Progenitor cell of endocrine pancreas (in vitro differentiated cells): ENCODE measurements around the gene DPT. TPM values are rescaled to one million over a fixed set of nuclear protein-coding genes. Genes with fewer than 3 reads are reported as not detected.
"Not testable (repeated sequence)": the region's sequence is repeated elsewhere in the genome, so short reads cannot be mapped to it uniquely, and the experiment has no call there.

Experiments
- DNase-seq: peaks from one replicate; pipeline ENCODE4 v3.0.0; 2021; ENCODE audit warnings: low spot score; ENCODE audit not compliant: unreplicated experiment
- H3K27ac Mint-ChIP-seq: 2 replicates; pipeline ENCODE4 v1.8.0; 2021; ENCODE audit warnings: mild to moderate bottlenecking, moderate library complexity, mixed read lengths
- H3K27me3 Mint-ChIP-seq: 2 replicates; pipeline ENCODE4 v1.8.0; 2021; ENCODE audit warnings: mixed read lengths
- H3K36me3 Mint-ChIP-seq: 2 replicates; pipeline ENCODE4 v1.8.0; 2022; ENCODE audit warnings: mixed read lengths; ENCODE audit not compliant: insufficient read depth
- H3K4me1 Mint-ChIP-seq: 2 replicates; pipeline ENCODE4 v1.8.0; 2021; ENCODE audit warnings: low read depth, mixed read lengths
- H3K4me3 Mint-ChIP-seq: 2 replicates; pipeline ENCODE4 v1.8.0; 2021; ENCODE audit warnings: low read depth, mild to moderate bottlenecking, moderate library complexity, mixed read lengths
- H3K9me3 Mint-ChIP-seq: 2 replicates; pipeline ENCODE4 v1.8.0; 2021; ENCODE audit warnings: low read depth, mixed read lengths
- CTCF ChIP-seq: fragments of 200-600 bp; sonication (generic); IDR thresholded peaks from one replicate; pipeline ENCODE4 v1.5.0; 2021; ENCODE audit warnings: antibody characterized with exemption, mild to moderate bottlenecking; ENCODE audit not compliant: unreplicated experiment
- long read RNA-seq: library from polyadenylated mRNA; unstranded; transcript quantifications from one replicate; pipeline ENCODE4 v2.0.0, GENCODE V29; 2020
- total RNA-seq: library from RNA; stranded (reverse); gene quantifications from 2 replicates; pipeline ENCODE4 v1.2.1, GENCODE V29; 2021

DPT gene
- not detected in 2 replicates for total RNA-seq
- long read RNA-seq = 0 reads

- TF ChIP-seq CTCF = no peak
- no peaks in the 10 kb centered on the region for H3K36me3 Mint-ChIP-seq
- H3K27ac Mint-ChIP-seq = no peak within 1 kb of the TSS
- peaks cover 3% of the 10 kb centered on the region for H3K9me3 Mint-ChIP-seq
- H3K27me3 Mint-ChIP-seq = peaks cover 20% of the 10 kb centered on the region
- H3K4me1 Mint-ChIP-seq = peaks cover 5% of the 10 kb centered on the region
- H3K4me3 Mint-ChIP-seq = no peak within 1 kb of the TSS
- no peak for DNase-seq
Observed at GRCh38 chr1:168728473-168729404, at the start of gene DPT. Gene DPT, minus strand, starts transcription at chr1:168729206. Its CDS starts 32 bp downstream, at chr1:168729174.

GRCh38 chr1:168775366-168775765, 46.4 kb upstream of the DPT start:
- no peaks in the 10 kb centered on the region for H3K27me3 Mint-ChIP-seq
- no peaks in the 10 kb centered on the region for H3K36me3 Mint-ChIP-seq
- H3K4me1 Mint-ChIP-seq = peaks cover 2% of the 10 kb centered on the region
- DNase-seq = no peak
- no peak for TF ChIP-seq CTCF
- H3K9me3 Mint-ChIP-seq = no peaks in the 10 kb centered on the region
- H3K4me3 Mint-ChIP-seq = no peak overlapping the region
- no peak overlapping the region for H3K27ac Mint-ChIP-seq

GRCh38 chr1:168774241-168774640, 45.2 kb upstream of the DPT start:
- Mint-ChIP-seq H3K27ac (no peak overlapping the region), H3K4me1 (peaks cover 2% of the 10 kb centered on the region), H3K4me3 (no peak overlapping the region), H3K27me3 (no peaks in the 10 kb centered on the region), H3K36me3 (no peaks in the 10 kb centered on the region), H3K9me3 (no peaks in the 10 kb centered on the region)
- TF ChIP-seq CTCF = no peak
- no peak for DNase-seq

GRCh38 chr1:168772428-168773060, 43.5 kb upstream of the DPT start:
- Mint-ChIP-seq H3K36me3 (no peaks in the 10 kb centered on the region), H3K27me3 (no peaks in the 10 kb centered on the region), H3K4me1 (peaks cover 2% of the 10 kb centered on the region), H3K9me3 (no peaks in the 10 kb centered on the region), H3K4me3 (no peak overlapping the region), H3K27ac (no peak overlapping the region)
- DNase-seq = no peak
- TF ChIP-seq CTCF = no peak

GRCh38 chr1:168771104-168771630, 42.2 kb upstream of the DPT start:
- Mint-ChIP-seq H3K4me1 (peaks cover 7% of the 10 kb centered on the region), H3K4me3 (no peak overlapping the region), H3K9me3 (no peaks in the 10 kb centered on the region), H3K27me3 (no peaks in the 10 kb centered on the region), H3K36me3 (no peaks in the 10 kb centered on the region), H3K27ac (no peak overlapping the region)
- no peak for DNase-seq
- TF ChIP-seq CTCF = no peak

GRCh38 chr1:168769893-168770292, 40.9 kb upstream of the DPT start:
- not testable (repeated sequence) for H3K9me3 Mint-ChIP-seq, H3K36me3 Mint-ChIP-seq, H3K4me1 Mint-ChIP-seq, H3K4me3 Mint-ChIP-seq, H3K27ac Mint-ChIP-seq, DNase-seq, H3K27me3 Mint-ChIP-seq
